Brain microvascular endothelial cell (primary cell): Measurements from ENCODE around the gene PICALM.
A peak's percentile ranks its signal among the peaks of the same experiment; 100 is the strongest.

Experiments
- DNase-seq: peaks from one replicate; pipeline ENCODE4 v3.0.0-alpha.2; 2020
- H3K27ac ChIP-seq: fragments of 250-450 bp; sonication (Bioruptor Pico); 2 replicates; pipeline ENCODE4 v1.5.1; 2020; ENCODE audit warnings: mild to moderate bottlenecking, moderate library complexity
- H3K27me3 ChIP-seq: fragments of 250-450 bp; sonication (Bioruptor Pico); replicated peaks from 2 replicates; pipeline ENCODE4 v1.5.1; 2020; ENCODE audit warnings: mild to moderate bottlenecking
- H3K36me3 ChIP-seq: fragments of 250-450 bp; sonication (Bioruptor Pico); replicated peaks from 2 replicates; pipeline ENCODE4 v1.5.1; 2020; ENCODE audit warnings: mild to moderate bottlenecking
- H3K4me3 ChIP-seq: 2 replicates; pipeline ENCODE4 v1.5.1; 2011; ENCODE audit warnings: low read depth, mild to moderate bottlenecking, control low read depth, low read length, moderate library complexity
- CTCF ChIP-seq: IDR thresholded peaks from 2 replicates; pipeline ENCODE4 v1.5.1; 2011; ENCODE audit warnings: low read depth, mild to moderate bottlenecking, moderate library complexity, low read length, control low read depth, inconsistent platforms; ENCODE audit errors: missing control alignments
- in situ Hi-C: cut with HindIII; loops from 2 replicates; pipeline ENCODE4 v1.10.0; 2017; ENCODE audit warnings: low sequenced_read_pairs, low pct_ligation_motif_present

Gene PICALM

GRCh38 chr11:86101941-86102407 lies 33.1 kb upstream of the PICALM start:
- in situ Hi-C loops: no loop called here
- Histone ChIP-seq H3K27ac (no peak overlapping the region), H3K36me3 (no peaks in the 10 kb centered on the region), H3K4me3 (no peak overlapping the region), H3K27me3 (no peaks in the 10 kb centered on the region)
- no peak for TF ChIP-seq CTCF
- DNase-seq: no peak

DNA sequence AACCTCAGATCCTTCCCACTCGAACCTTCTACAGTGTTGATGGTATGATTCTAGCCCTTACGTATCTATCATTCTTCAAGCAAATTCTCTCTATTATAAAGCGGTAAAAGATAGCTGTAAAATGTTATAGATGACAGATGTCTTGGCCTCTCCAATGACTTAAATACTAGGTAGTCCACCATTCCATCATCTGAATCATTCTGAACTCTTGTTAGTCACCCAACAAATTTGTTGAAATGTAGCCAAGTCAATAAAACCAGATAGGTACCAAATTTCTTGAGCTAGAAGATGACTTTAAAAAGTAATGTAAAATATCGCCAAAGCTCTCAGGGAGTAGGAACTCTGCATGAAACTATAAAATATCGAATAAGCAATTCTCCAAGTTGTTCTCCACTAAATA lies 32.6 kb upstream of the PICALM start:
- H3K4me3 ChIP-seq: no peak overlapping the region
- H3K36me3 ChIP-seq: no peaks in the 10 kb centered on the region
- H3K27me3 ChIP-seq: no peaks in the 10 kb centered on the region
- H3K27ac ChIP-seq: no peak overlapping the region
- in situ Hi-C loops: no loop called here
- TF ChIP-seq CTCF: no peak
- no peak for DNase-seq

- no peak overlapping the region for H3K27ac ChIP-seq
- in situ Hi-C loops: no loop called here
- TF ChIP-seq CTCF: no peak
- H3K27me3 ChIP-seq: no peaks in the 10 kb centered on the region
- DNase-seq: no peak
- no peak overlapping the region for H3K4me3 ChIP-seq
- H3K36me3 ChIP-seq: no peaks in the 10 kb centered on the region
These were observed 31.0 kb upstream of the PICALM start for GRCh38 chr11:86099874-86100273.

- H3K36me3 ChIP-seq: no peaks in the 10 kb centered on the region
- no peaks in the 10 kb centered on the region for H3K27me3 ChIP-seq
- DNase-seq: no peak
- no peak overlapping the region for H3K4me3 ChIP-seq
- no peak for TF ChIP-seq CTCF
- no peak overlapping the region for H3K27ac ChIP-seq
- in situ Hi-C loops: no loop called here
These were observed 29.1 kb upstream of the PICALM start for GRCh38 chr11:86097980-86098379.

- Histone ChIP-seq H3K36me3 (no peaks in the 10 kb centered on the region), H3K27ac (no peak overlapping the region), H3K4me3 (no peak overlapping the region), H3K27me3 (no peaks in the 10 kb centered on the region)
- peak; percentile 43 for DNase-seq
- TF ChIP-seq CTCF: no peak
- in situ Hi-C loops: no loop called here
These were observed 22.7 kb upstream of the PICALM start for GRCh38 chr11:86091566-86091965.

GRCh38 chr11:86091086-86091485 lies 22.2 kb upstream of the PICALM start:
- in situ Hi-C loops: no loop called here
- Histone ChIP-seq H3K27me3 (no peaks in the 10 kb centered on the region), H3K4me3 (no peak overlapping the region), H3K36me3 (no peaks in the 10 kb centered on the region), H3K27ac (no peak overlapping the region)
- no peak for DNase-seq
- TF ChIP-seq CTCF: no peak
